OCI-LY1 (cell line): Measurements from ENCODE around the gene ZKSCAN3.

Experiments
- EZH2 ChIP-seq: fragments of 200-600 bp; sonication (generic), shearing (Covaris generic); IDR thresholded peaks from 2 replicates; pipeline ENCODE4 v1.8.0; 2017; ENCODE audit warnings: borderline replicate concordance, mixed run types, mild to moderate bottlenecking, antibody characterized with exemption, low read length, moderate library complexity, mixed read lengths
- TF ChIP-seq, protein P1 (sequence below): fragments of 200-600 bp; sonication (generic), shearing (Covaris generic); IDR thresholded peaks from 2 replicates; pipeline ENCODE4 v1.5.1; 2017; ENCODE audit warnings: mild to moderate bottlenecking, antibody characterized with exemption, low read length, moderate library complexity, mixed read lengths

DNA sequence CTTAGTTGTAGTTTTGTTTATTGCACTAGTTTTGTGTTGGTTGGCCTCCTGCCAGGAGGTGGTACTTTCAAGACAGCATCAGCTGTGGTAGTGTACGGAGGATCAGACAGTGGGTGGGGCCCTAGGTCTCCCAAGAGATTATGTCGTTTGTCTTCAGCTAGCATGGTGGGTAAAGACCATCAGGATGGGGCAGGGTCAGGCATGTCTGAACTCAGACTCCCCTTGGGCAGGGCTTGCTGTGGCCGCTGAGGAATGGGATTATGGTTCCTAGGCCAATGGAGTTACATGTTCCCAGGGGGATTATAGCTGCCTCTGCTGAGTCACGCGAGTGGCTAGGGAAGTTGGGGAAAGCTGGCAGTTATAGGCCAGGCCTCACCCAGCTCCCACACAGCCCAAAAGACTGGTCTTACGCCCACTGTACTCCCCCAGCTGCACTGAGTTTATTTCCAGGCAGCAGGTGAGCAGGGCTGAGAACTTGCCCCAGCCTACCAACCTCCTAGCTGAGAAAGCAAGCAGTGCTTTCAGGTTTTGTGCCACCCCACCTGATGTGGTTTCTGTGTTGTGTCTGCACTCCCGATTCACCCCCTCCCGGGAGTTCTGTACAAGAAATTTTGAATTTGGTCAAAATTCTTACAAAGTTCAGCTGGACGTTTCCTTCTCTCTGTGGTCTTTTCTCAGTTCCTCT, 38.5 kb upstream of the ZKSCAN3 start:
- TF ChIP-seq EZH2 = no peak
- TF ChIP-seq, protein P1, sequence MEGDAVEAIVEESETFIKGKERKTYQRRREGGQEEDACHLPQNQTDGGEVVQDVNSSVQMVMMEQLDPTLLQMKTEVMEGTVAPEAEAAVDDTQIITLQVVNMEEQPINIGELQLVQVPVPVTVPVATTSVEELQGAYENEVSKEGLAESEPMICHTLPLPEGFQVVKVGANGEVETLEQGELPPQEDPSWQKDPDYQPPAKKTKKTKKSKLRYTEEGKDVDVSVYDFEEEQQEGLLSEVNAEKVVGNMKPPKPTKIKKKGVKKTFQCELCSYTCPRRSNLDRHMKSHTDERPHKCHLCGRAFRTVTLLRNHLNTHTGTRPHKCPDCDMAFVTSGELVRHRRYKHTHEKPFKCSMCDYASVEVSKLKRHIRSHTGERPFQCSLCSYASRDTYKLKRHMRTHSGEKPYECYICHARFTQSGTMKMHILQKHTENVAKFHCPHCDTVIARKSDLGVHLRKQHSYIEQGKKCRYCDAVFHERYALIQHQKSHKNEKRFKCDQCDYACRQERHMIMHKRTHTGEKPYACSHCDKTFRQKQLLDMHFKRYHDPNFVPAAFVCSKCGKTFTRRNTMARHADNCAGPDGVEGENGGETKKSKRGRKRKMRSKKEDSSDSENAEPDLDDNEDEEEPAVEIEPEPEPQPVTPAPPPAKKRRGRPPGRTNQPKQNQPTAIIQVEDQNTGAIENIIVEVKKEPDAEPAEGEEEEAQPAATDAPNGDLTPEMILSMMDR = no peak
